ENCODE data around the gene PTPN6. TPM values are rescaled to one million over a fixed set of nuclear protein-coding genes. Genes with fewer than 3 reads are reported as not detected.
A peak's percentile ranks its signal among the peaks of the same experiment; 100 is the strongest.

PTPN6 gene
- total RNA-seq, 2 donors from 2014 or later, result 30.6 to 43.2 TPM

DNA sequence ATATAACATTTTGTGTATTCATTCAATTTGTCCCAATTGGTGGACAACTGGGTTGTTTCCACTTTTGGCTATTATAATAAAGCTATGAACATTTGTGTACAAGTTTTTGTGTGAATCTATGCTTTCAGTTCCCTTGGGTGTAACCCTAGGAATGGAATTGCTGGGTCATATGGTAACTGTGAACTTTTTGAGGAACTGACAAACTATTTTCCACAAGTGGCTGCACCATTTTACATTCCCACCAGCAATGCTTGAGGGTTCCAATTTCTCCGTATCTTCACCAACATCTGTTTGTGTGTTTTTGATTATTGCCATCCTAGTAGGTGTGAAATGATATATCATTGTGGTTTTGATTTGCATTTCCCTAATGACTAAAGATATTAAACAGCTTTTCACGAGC lies 54.2 kb downstream of the PTPN6 start:
- Histone ChIP-seq H3K27me3 (replicated peaks; ENCODE audit: insufficient read depth) (no peaks in the 10 kb centered on the region), H3K4me1 (replicated peaks) (no peaks in the 10 kb centered on the region), H3K9me3 (no peaks in the 10 kb centered on the region), H3K27ac (no peak overlapping the region), H3K4me3 (no peak overlapping the region), H3K36me3 (no peaks in the 10 kb centered on the region)
- intact Hi-C loops (cut with DNase I), result no loop called here
- WGBS, result 96% methylated on average over 2 of the region's 2 CpGs
- no peak for DNase-seq (ENCODE audit: low spot score)
- TF ChIP-seq, protein P1, sequence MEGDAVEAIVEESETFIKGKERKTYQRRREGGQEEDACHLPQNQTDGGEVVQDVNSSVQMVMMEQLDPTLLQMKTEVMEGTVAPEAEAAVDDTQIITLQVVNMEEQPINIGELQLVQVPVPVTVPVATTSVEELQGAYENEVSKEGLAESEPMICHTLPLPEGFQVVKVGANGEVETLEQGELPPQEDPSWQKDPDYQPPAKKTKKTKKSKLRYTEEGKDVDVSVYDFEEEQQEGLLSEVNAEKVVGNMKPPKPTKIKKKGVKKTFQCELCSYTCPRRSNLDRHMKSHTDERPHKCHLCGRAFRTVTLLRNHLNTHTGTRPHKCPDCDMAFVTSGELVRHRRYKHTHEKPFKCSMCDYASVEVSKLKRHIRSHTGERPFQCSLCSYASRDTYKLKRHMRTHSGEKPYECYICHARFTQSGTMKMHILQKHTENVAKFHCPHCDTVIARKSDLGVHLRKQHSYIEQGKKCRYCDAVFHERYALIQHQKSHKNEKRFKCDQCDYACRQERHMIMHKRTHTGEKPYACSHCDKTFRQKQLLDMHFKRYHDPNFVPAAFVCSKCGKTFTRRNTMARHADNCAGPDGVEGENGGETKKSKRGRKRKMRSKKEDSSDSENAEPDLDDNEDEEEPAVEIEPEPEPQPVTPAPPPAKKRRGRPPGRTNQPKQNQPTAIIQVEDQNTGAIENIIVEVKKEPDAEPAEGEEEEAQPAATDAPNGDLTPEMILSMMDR (IDR thresholded peaks at IDR 0.05), result no peak
- TF ChIP-seq POLR2AphosphoS5 (IDR thresholded peaks at IDR 0.05), result no peak
- no peak for TF ChIP-seq POLR2A (IDR thresholded peaks at IDR 0.05)

GRCh38 chr12:7006639-7007038 lies 55.5 kb downstream of the PTPN6 start:
- intact Hi-C loops (cut with DNase I), result no loop called here
- no peaks in the 10 kb centered on the region for H3K27me3 ChIP-seq (replicated peaks; ENCODE audit: insufficient read depth)
- WGBS, result 94% methylated on average over 3 of the region's 3 CpGs
- H3K36me3 ChIP-seq, result no peaks in the 10 kb centered on the region
- no peaks in the 10 kb centered on the region for H3K4me1 ChIP-seq (replicated peaks)
- H3K9me3 ChIP-seq, result no peaks in the 10 kb centered on the region
- no peak overlapping the region for H3K27ac ChIP-seq
- TF ChIP-seq, protein P1 (IDR thresholded peaks at IDR 0.05), result no peak
- TF ChIP-seq POLR2AphosphoS5 (IDR thresholded peaks at IDR 0.05) (no peak), POLR2A (IDR thresholded peaks at IDR 0.05) (no peak)
- DNase-seq (ENCODE audit: low spot score), result no peak
- H3K4me3 ChIP-seq, result no peak overlapping the region

GRCh38 chr12:7008864-7009263 lies 57.7 kb downstream of the PTPN6 start:
- TF ChIP-seq POLR2A (IDR thresholded peaks at IDR 0.05) (no peak), POLR2AphosphoS5 (IDR thresholded peaks at IDR 0.05) (no peak)
- TF ChIP-seq, protein P1 (IDR thresholded peaks at IDR 0.05), result no peak
- no peaks in the 10 kb centered on the region for H3K36me3 ChIP-seq
- 98% methylated on average over 2 of the region's 2 CpGs for WGBS
- no peak for DNase-seq (ENCODE audit: low spot score)
- no peak overlapping the region for H3K4me3 ChIP-seq
- H3K9me3 ChIP-seq, result no peaks in the 10 kb centered on the region
- no peaks in the 10 kb centered on the region for H3K4me1 ChIP-seq (replicated peaks)
- no peaks in the 10 kb centered on the region for H3K27me3 ChIP-seq (replicated peaks; ENCODE audit: insufficient read depth)
- intact Hi-C loops (cut with DNase I), result no loop called here
- H3K27ac ChIP-seq, result no peak overlapping the region

DNA sequence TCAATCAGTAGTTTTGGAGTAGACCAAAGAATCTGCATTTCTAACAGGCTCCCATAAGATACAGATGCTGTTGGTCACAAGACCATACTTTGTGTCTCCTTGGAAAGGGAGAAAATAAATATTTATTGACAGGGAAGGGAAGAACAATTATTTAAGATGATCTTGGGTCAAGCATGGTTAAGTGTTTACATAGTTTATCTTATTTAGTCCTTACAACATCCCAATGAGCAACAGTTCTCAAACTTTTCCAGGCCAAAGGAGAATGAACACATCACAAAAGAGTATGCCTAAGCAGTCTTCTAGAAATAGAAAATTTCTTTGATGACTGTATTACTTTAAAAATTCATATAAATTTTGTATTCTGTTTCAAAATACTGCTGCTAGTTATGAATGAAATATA lies 58.4 kb downstream of the PTPN6 start:
- Histone ChIP-seq H3K9me3 (no peaks in the 10 kb centered on the region), H3K4me3 (no peak overlapping the region), H3K27me3 (replicated peaks; ENCODE audit: insufficient read depth) (no peaks in the 10 kb centered on the region), H3K27ac (no peak overlapping the region), H3K4me1 (replicated peaks) (no peaks in the 10 kb centered on the region), H3K36me3 (no peaks in the 10 kb centered on the region)
- intact Hi-C loops (cut with DNase I), result no loop called here
- TF ChIP-seq POLR2A (IDR thresholded peaks at IDR 0.05) (no peak), POLR2AphosphoS5 (IDR thresholded peaks at IDR 0.05) (no peak)
- TF ChIP-seq, protein P1 (IDR thresholded peaks at IDR 0.05), result no peak
- no peak for DNase-seq (ENCODE audit: low spot score)

MicroRNAs within 50 kb of the gene (microRNA counts, 767-probe panel; counts per million panel counts)
- 3,028 to 3,229 counts per million in 2 donors for microRNA hsa-miR-141-3p
- 5,810 to 5,817 counts per million in 2 donors for microRNA hsa-miR-200c-3p

Small RNAs within 50 kb of the gene (microRNA-seq; reads per million reads assigned to microRNA genes)
- gene MIR141, result 429 reads per million, percentile 84 among the genes with 10 or more reads in this experiment
- 35,732 reads per million, percentile 98 among the genes with 10 or more reads in this experiment for gene MIR200C

Small RNAs within 50 kb of the gene (small RNA-seq; reads per million reads assigned to genes)
- gene MIR141 (317 to 387 reads per million in 2 donors), gene MIR200C (255 to 438 reads per million in 2 donors), gene RNU7-1 (0 reads per million in 2 donors), gene SCARNA12 (0.10 to 0.28 reads per million in 2 donors)

Other genes starting within 250 kb of the PTPN6 start
- 10 to 100 TPM; 92.0 to 92.6 TPM for gene COPS7A, start 227.3 kb upstream of the PTPN6 start, total RNA-seq
- gene MLF2, start 198.2 kb upstream of the PTPN6 start, total RNA-seq, result 100 to 1,000 TPM; 267 to 282 TPM
- gene PTMS, start 185.0 kb upstream of the PTPN6 start, total RNA-seq, result 100 to 1,000 TPM; 285 to 339 TPM
- gene LAG3, start 178.8 kb upstream of the PTPN6 start, total RNA-seq, result 10 to 100 TPM in 1 of 2 donors, under 1 TPM in 1; 0.73 to 13.1 TPM
- gene CD4, start 161.8 kb upstream of the PTPN6 start, total RNA-seq, result 1 to 10 TPM; 1.6 to 8.6 TPM
- 1 to 10 TPM; 4.3 to 4.4 TPM for gene GPR162, start 129.5 kb upstream of the PTPN6 start, total RNA-seq
- 10 to 100 TPM; 25.7 to 28.8 TPM for gene P3H3, start 122.9 kb upstream of the PTPN6 start, total RNA-seq
- gene GNB3, start 110.4 kb upstream of the PTPN6 start, total RNA-seq, result 1 to 10 TPM; 2.3 to 2.4 TPM
- 10 to 100 TPM in 1 of 2 donors, 1 to 10 TPM in 1; 1.7 to 16.2 TPM for gene CDCA3, start 100.1 kb upstream of the PTPN6 start, total RNA-seq
- 10 to 100 TPM; 58.3 to 84.1 TPM for gene USP5, start 99.2 kb upstream of the PTPN6 start, total RNA-seq
- 100 to 1,000 TPM; 404 to 443 TPM for gene TPI1, start 83.8 kb upstream of the PTPN6 start, total RNA-seq
- 10 to 100 TPM; 12.7 to 23.5 TPM for gene SPSB2, start 78.1 kb upstream of the PTPN6 start, total RNA-seq
- gene LRRC23, start 46.5 kb upstream of the PTPN6 start, total RNA-seq, result 10 to 100 TPM; 15.9 to 25.3 TPM
- 10 to 100 TPM in 1 of 2 donors, 1 to 10 TPM in 1; 6.9 to 13.0 TPM for gene ENO2, start 36.8 kb upstream of the PTPN6 start, total RNA-seq
- gene ATN1, start 23.4 kb upstream of the PTPN6 start, total RNA-seq, result 100 to 1,000 TPM in 1 of 2 donors, 10 to 100 TPM in 1; 93.0 to 129 TPM
- gene RNU7-1, start 7.5 kb upstream of the PTPN6 start, total RNA-seq, result not detected
- gene C12orf57, start 7.3 kb upstream of the PTPN6 start, total RNA-seq, result 100 to 1,000 TPM; 352 to 711 TPM
- gene PHB2, start 19.3 kb downstream of the PTPN6 start, total RNA-seq, result 100 to 1,000 TPM; 177 to 230 TPM
- 10 to 100 TPM; 37.7 to 46.3 TPM for gene EMG1, start 19.6 kb downstream of the PTPN6 start, total RNA-seq
- 10 to 100 TPM; 59.9 to 86.9 TPM for gene LPCAT3, start 67.1 kb downstream of the PTPN6 start, total RNA-seq
- gene C1S, start 109.4 kb downstream of the PTPN6 start, total RNA-seq, result 100 to 1,000 TPM in 1 of 2 donors, 10 to 100 TPM in 1; 52.7 to 176 TPM
- gene C1R, start 141.1 kb downstream of the PTPN6 start, total RNA-seq, result 100 to 1,000 TPM; 104 to 261 TPM
- gene C1RL, start 157.9 kb downstream of the PTPN6 start, total RNA-seq, result 10 to 100 TPM; 48.2 to 86.2 TPM
- 1 to 10 TPM; 2.4 to 3.5 TPM for gene RBP5, start 177.5 kb downstream of the PTPN6 start, total RNA-seq
- 10 to 100 TPM in 1 of 2 donors, 1 to 10 TPM in 1; 7.7 to 45.7 TPM for gene CLSTN3, start 179.0 kb downstream of the PTPN6 start, total RNA-seq
- gene PEX5, start 238.3 kb downstream of the PTPN6 start, total RNA-seq, result 10 to 100 TPM; 26.2 to 78.6 TPM